GM12878 (cell line): ENCODE measurements around the gene DENND4C. TPM values are rescaled to one million over a fixed set of nuclear protein-coding genes. Genes with fewer than 3 reads are reported as not detected.

Source experiments
- ATAC-seq: fragments of 200-7000 bp; cut with Tn5 transposase; 3 replicates; pipeline ENCODE4 v1.9.1; 2020; ENCODE audit warnings: mild to moderate bottlenecking, moderate library complexity
- BruUV-seq: library from RNA; stranded (reverse); fragments of 400-500 nt; replicated peaks from 2 replicates; lab custom pipeline; 2021; lab: Mats Ljungman, UMichigan
- CTCF ChIA-PET: fragments of 300-600 bp; sonication (Branson Sonifier 250); formaldehyde crosslinking; extraction: SDS; loops from one replicate; lab custom pipeline; 2021; ENCODE audit warnings: inconsistent platforms; lab: Yijun Ruan, JAX
- POLR2A ChIA-PET: fragments of 350-600 bp; formaldehyde crosslinking; extraction: SDS; loops from one replicate; lab custom pipeline; 2021; ENCODE audit warnings: inconsistent platforms; lab: Charles Lee
- RAD21 ChIA-PET: fragments of 300-600 bp; sonication (Branson Sonifier 250); formaldehyde crosslinking; loops from one replicate; lab custom pipeline; 2023; ENCODE audit warnings: antibody characterized with exemption; ENCODE audit not compliant: unreplicated experiment; lab: Charles Lee
- SMC1A ChIA-PET: fragments of 300-600 bp; sonication (Branson Sonifier 250); formaldehyde crosslinking; loops from one replicate; lab custom pipeline; 2023; ENCODE audit not compliant: unreplicated experiment, uncharacterized antibody; lab: Charles Lee
- DNase-seq: peaks from one replicate; pipeline ENCODE4 v3.0.0-alpha.2; 2011; ENCODE audit warnings: low read depth, low spot score
- FAIRE-seq: peaks from 3 replicates; lab custom pipeline; 2011; peaks lifted over from hg19 to GRCh38; lab: Jason Lieb, UNC
- H2AFZ ChIP-seq: 2 replicates; pipeline ENCODE4 v1.6.0; 2011; ENCODE audit warnings: low read depth, low read length, control low read depth; ENCODE audit not compliant: control insufficient read depth
- H3K27ac ChIP-seq: 2 replicates; pipeline ENCODE4 v1.5.1; 2011; ENCODE audit warnings: control low read depth; ENCODE audit not compliant: control insufficient read depth, insufficient read depth
- H3K27me3 ChIP-seq, 2 experiments: replicated peaks in 1 of 2; 2 replicates each; pipeline versions ENCODE4 v1.6.0 to v1.6.1; 2011; ENCODE audit warnings: low read length in 1 of 2; ENCODE audit not compliant: control insufficient read depth in 2 of 2, insufficient read depth in 2 of 2
- H3K36me3 ChIP-seq, 2 experiments: 2 replicates each; pipeline ENCODE4 v1.5.1; 2011; ENCODE audit warnings: low read length in 1 of 2; ENCODE audit not compliant: control insufficient read depth in 2 of 2, insufficient read depth in 2 of 2
- H3K4me1 ChIP-seq: 2 replicates; pipeline ENCODE4 v1.6.1; 2011; ENCODE audit warnings: mild to moderate bottlenecking, low read length, moderate library complexity, mixed read lengths; ENCODE audit not compliant: control insufficient read depth, insufficient read depth
- H3K4me2 ChIP-seq: 2 replicates; pipeline ENCODE4 v1.6.0; 2011; ENCODE audit warnings: control low read depth; ENCODE audit not compliant: control insufficient read depth, insufficient read depth
- H3K4me3 ChIP-seq: fragments of 200-600 bp; sonication (generic); 2 replicates; pipeline ENCODE4 v1.5.1; 2016
- H3K79me2 ChIP-seq: 2 replicates; pipeline ENCODE4 v1.6.0; 2011; ENCODE audit warnings: low read length; ENCODE audit not compliant: control insufficient read depth, insufficient read depth
- H3K9ac ChIP-seq: 2 replicates; pipeline ENCODE4 v1.8.0; 2011; ENCODE audit warnings: low read length, control low read depth, mixed read lengths; ENCODE audit not compliant: control insufficient read depth, insufficient read depth
- H3K9me3 ChIP-seq: replicated peaks from 3 replicates; pipeline ENCODE4 v1.5.1; 2011; ENCODE audit warnings: mild to moderate bottlenecking, low read length; ENCODE audit not compliant: control insufficient read depth, insufficient read depth
- H4K20me1 ChIP-seq: 2 replicates; pipeline ENCODE4 v1.6.0; 2011; ENCODE audit not compliant: control insufficient read depth, insufficient read depth
- BMI1 ChIP-seq: fragments of 450-650 bp; IDR thresholded peaks from 2 replicates; pipeline ENCODE4 v1.6.1; 2016; ENCODE audit warnings: mild to moderate bottlenecking, moderate library complexity, borderline replicate concordance
- CHD4 ChIP-seq: fragments of 200-600 bp; sonication (generic); IDR thresholded peaks from 2 replicates; pipeline ENCODE4 v1.6.1; 2016; ENCODE audit warnings: mild to moderate bottlenecking
- KDM1A ChIP-seq: fragments of 200-600 bp; sonication (generic); IDR thresholded peaks from 2 replicates; pipeline ENCODE4 v1.6.1; 2016; ENCODE audit warnings: borderline replicate concordance
- LARP7 ChIP-seq: fragments of 450-650 bp; IDR thresholded peaks from 2 replicates; pipeline ENCODE4 v1.6.1; 2017; ENCODE audit warnings: mild to moderate bottlenecking
- MEF2A ChIP-seq: IDR thresholded peaks from 2 replicates; pipeline ENCODE4 v1.6.1; 2011; ENCODE audit warnings: low read depth, mild to moderate bottlenecking, low read length, moderate library complexity; ENCODE audit not compliant: insufficient read depth
- NFXL1 ChIP-seq: fragments of 450-650 bp; IDR thresholded peaks from 2 replicates; pipeline ENCODE4 v1.6.1; 2017; ENCODE audit warnings: antibody characterized with exemption, mild to moderate bottlenecking, borderline replicate concordance
- SIX5 ChIP-seq: IDR thresholded peaks from 2 replicates; pipeline ENCODE4 v1.6.1; 2011; ENCODE audit warnings: mild to moderate bottlenecking, low read depth, low read length, moderate library complexity; ENCODE audit not compliant: severe bottlenecking
- SRF ChIP-seq, 2 experiments: IDR thresholded peaks; 2 replicates each; pipeline ENCODE4 v1.6.1; 2011; ENCODE audit warnings: low read depth in 2 of 2, low read length in 2 of 2, mild to moderate bottlenecking in 1 of 2, moderate library complexity in 1 of 2
- STAT1 ChIP-seq: fragments of 450-650 bp; conservative IDR thresholded peaks from 2 replicates; pipeline ENCODE4 v1.6.1; 2014; ENCODE audit warnings: antibody characterized with exemption, mild to moderate bottlenecking
- SUPT20H ChIP-seq: IDR thresholded peaks from 2 replicates; pipeline ENCODE4 v1.6.1; 2011; ENCODE audit warnings: low read depth, mild to moderate bottlenecking, low read length, moderate library complexity, borderline replicate concordance; ENCODE audit not compliant: control insufficient read depth
- TBL1XR1 ChIP-seq: IDR thresholded peaks from 2 replicates; pipeline ENCODE4 v1.6.1; 2012; ENCODE audit warnings: low read depth, low read length, improper control_type of control experiment
- ZNF217 ChIP-seq: fragments of 450-650 bp; IDR thresholded peaks from 2 replicates; pipeline ENCODE4 v1.6.1; 2017; ENCODE audit warnings: antibody characterized with exemption, mild to moderate bottlenecking
- WGBS: methylation state at CpG from one replicate; pipeline ENCODE4 v1.1.6; 2016; ENCODE audit warnings: low lambda C conversion rate; ENCODE audit not compliant: insufficient replicate concordance, insufficient coverage; ENCODE audit errors: missing lambda C conversion rate; 5-methylcytosine and 5-hydroxymethylcytosine counted together
- in situ Hi-C: fragments of 300-500 bp; cut with MboI; formaldehyde crosslinking; loops from 9 replicates; pipeline ENCODE4 v1.14.3; 2018; ENCODE audit warnings: mixed read lengths
- intact Hi-C: fragments of 100-400 bp; cut with micrococcal nuclease; formaldehyde crosslinking; loops from one replicate; pipeline ENCODE4 v1.14.2; 2022; ENCODE audit not compliant: unreplicated experiment
- polyA plus RNA-seq, 11 experiments: library from polyadenylated mRNA; depleted of rRNA in 4 of 11; unstranded in 6 of 11; stranded (reverse) in 5 of 11; fragments of >200 nt; fragmentation: Nextera tagmentation in 4 of 11; fragmentation: Illumina TruSeq in 1 of 11; extraction: Ambion mirVana in 4 of 11; extraction: Trizol in 1 of 11; gene quantifications; 1 replicate in 1 of 11; 2 replicates in 10 of 11; pipeline versions ENCODE4 v1.2.1 to v1.2.3, GENCODE V29; 2011 to 2016; ENCODE audit warnings: inconsistent platforms in 2 of 11, missing spikeins in 2 of 11, low read depth in 1 of 11
- total RNA-seq, 4 experiments: library from RNA; depleted of rRNA in 3 of 4; stranded (reverse); fragments of >200 nt in 3 of 4; fragmentation: Illumina TruSeq in 1 of 4; extraction: Trizol in 1 of 4; gene quantifications; 2 replicates each; pipeline versions ENCODE4 v1.2.1 to v1.2.3, GENCODE V29; 2013 to 2021
- TF ChIP-seq, protein P1 (sequence below): fragments of 450-650 bp; IDR thresholded peaks from 2 replicates; pipeline ENCODE4 v1.6.1; 2016; ENCODE audit warnings: mild to moderate bottlenecking
- TF ChIP-seq, protein P2 (sequence below): fragments of 450-650 bp; IDR thresholded peaks from 2 replicates; pipeline ENCODE4 v1.6.1; 2018; ENCODE audit warnings: mild to moderate bottlenecking, low read depth, moderate library complexity; ENCODE audit not compliant: partially characterized antibody
- TF ChIP-seq, protein P3 (sequence below), 3 experiments: IDR thresholded peaks in 2 of 3; conservative IDR thresholded peaks in 1 of 3; 2 replicates each; pipeline ENCODE4 v1.5.1; 2011; ENCODE audit warnings: low read depth in 3 of 3, low read length in 3 of 3, mild to moderate bottlenecking in 3 of 3, control low read depth in 2 of 3, moderate library complexity in 2 of 3, inconsistent platforms in 1 of 3, mixed read lengths in 1 of 3; ENCODE audit not compliant: control insufficient read depth in 2 of 3, insufficient read depth in 1 of 3; ENCODE audit errors: extremely low read depth in 1 of 3
- TF ChIP-seq, protein P4 (sequence below): fragments of 450-650 bp; IDR thresholded peaks from 2 replicates; pipeline ENCODE4 v1.6.1; 2017; ENCODE audit warnings: low read depth, mild to moderate bottlenecking, moderate library complexity

Gene DENND4C
- total and polyA plus RNA-seq, 10 of the 15 experiments (the other 5 are each of a cell fraction or from before 2014, with no cell fraction given), result 8.2 to 49.3 (median 24.7) TPM

DNA sequence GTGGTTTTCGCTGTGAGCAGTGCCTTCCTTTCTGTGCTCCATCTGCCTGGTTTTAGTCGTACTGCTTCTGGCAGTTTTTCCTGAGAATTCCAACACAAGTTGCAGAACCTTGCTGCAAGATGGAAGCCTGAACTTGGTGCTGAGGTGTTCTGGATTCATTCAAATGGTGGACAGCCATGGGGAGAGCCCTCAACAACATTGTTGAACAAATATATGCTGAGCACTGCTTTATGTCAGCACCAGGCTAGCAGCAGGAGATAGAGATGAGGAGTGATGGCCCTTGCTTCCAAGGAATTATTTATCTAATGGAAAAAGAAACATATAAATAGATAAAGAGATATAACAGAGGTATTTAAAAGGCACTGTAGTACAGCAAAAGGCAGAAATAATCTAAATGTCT, 156.8 kb downstream of the DENND4C start:
- CTCF ChIA-PET, result no interaction called here
- intact Hi-C loops, result no loop called here
- WGBS, result 46% methylated on average over 2 of the region's 2 CpGs

More for the DNA sequence above, 156.8 kb downstream of the DENND4C start:
- no peaks in the 10 kb centered on the region for H3K4me1 ChIP-seq
- H3K27me3 ChIP-seq, result no peaks in the 10 kb centered on the region
- H4K20me1 ChIP-seq, result no peaks in the 10 kb centered on the region
- FAIRE-seq (no peak), ATAC-seq (no peak), DNase-seq (no peak)
- no TSS peak for BruUV-seq
- H3K36me3 ChIP-seq, result no peaks in the 10 kb centered on the region
- no peaks in the 10 kb centered on the region for H3K9me3 ChIP-seq
- H3K79me2 ChIP-seq, result no peaks in the 10 kb centered on the region
- H2AFZ ChIP-seq, result no peak overlapping the region
- H3K4me3 ChIP-seq, result no peak overlapping the region
- H3K9ac ChIP-seq, result no peak overlapping the region
- POLR2A ChIA-PET, result no interaction called here
- H3K4me2 ChIP-seq, result no peak overlapping the region
- SMC1A ChIA-PET, result no interaction called here
- H3K27ac ChIP-seq, result no peak overlapping the region
- in situ Hi-C loops, result no loop called here
- TF ChIP-seq CHD4 (no peak), MEF2A (no peak), SUPT20H (no peak), NFXL1 (no peak), KDM1A (no peak), ZNF217 (no peak), LARP7 (no peak), STAT1 (no peak), TBL1XR1 (no peak), SRF (IDR thresholded peaks at IDR 0.05; ENCODE audit: low read depth in 2 of 2, low read length in 2 of 2) (no peak), BMI1 (no peak), SIX5 (no peak)
- TF ChIP-seq, protein P1, sequence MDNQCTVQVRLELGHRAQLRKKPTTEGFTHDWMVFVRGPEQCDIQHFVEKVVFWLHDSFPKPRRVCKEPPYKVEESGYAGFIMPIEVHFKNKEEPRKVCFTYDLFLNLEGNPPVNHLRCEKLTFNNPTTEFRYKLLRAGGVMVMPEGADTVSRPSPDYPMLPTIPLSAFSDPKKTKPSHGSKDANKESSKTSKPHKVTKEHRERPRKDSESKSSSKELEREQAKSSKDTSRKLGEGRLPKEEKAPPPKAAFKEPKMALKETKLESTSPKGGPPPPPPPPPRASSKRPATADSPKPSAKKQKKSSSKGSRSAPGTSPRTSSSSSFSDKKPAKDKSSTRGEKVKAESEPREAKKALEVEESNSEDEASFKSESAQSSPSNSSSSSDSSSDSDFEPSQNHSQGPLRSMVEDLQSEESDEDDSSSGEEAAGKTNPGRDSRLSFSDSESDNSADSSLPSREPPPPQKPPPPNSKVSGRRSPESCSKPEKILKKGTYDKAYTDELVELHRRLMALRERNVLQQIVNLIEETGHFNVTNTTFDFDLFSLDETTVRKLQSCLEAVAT, result no peak
- TF ChIP-seq, protein P2, sequence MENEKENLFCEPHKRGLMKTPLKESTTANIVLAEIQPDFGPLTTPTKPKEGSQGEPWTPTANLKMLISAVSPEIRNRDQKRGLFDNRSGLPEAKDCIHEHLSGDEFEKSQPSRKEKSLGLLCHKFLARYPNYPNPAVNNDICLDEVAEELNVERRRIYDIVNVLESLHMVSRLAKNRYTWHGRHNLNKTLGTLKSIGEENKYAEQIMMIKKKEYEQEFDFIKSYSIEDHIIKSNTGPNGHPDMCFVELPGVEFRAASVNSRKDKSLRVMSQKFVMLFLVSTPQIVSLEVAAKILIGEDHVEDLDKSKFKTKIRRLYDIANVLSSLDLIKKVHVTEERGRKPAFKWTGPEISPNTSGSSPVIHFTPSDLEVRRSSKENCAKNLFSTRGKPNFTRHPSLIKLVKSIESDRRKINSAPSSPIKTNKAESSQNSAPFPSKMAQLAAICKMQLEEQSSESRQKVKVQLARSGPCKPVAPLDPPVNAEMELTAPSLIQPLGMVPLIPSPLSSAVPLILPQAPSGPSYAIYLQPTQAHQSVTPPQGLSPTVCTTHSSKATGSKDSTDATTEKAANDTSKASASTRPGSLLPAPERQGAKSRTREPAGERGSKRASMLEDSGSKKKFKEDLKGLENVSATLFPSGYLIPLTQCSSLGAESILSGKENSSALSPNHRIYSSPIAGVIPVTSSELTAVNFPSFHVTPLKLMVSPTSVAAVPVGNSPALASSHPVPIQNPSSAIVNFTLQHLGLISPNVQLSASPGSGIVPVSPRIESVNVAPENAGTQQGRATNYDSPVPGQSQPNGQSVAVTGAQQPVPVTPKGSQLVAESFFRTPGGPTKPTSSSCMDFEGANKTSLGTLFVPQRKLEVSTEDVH, result no peak
- TF ChIP-seq, protein P3, sequence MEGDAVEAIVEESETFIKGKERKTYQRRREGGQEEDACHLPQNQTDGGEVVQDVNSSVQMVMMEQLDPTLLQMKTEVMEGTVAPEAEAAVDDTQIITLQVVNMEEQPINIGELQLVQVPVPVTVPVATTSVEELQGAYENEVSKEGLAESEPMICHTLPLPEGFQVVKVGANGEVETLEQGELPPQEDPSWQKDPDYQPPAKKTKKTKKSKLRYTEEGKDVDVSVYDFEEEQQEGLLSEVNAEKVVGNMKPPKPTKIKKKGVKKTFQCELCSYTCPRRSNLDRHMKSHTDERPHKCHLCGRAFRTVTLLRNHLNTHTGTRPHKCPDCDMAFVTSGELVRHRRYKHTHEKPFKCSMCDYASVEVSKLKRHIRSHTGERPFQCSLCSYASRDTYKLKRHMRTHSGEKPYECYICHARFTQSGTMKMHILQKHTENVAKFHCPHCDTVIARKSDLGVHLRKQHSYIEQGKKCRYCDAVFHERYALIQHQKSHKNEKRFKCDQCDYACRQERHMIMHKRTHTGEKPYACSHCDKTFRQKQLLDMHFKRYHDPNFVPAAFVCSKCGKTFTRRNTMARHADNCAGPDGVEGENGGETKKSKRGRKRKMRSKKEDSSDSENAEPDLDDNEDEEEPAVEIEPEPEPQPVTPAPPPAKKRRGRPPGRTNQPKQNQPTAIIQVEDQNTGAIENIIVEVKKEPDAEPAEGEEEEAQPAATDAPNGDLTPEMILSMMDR (IDR thresholded peaks at IDR 0.05 in 2 of 3, conservative IDR thresholded peaks at IDR 0.05 in 1 of 3; ENCODE audit: control insufficient read depth in 2 of 3, extremely low read depth in 1 of 3, insufficient read depth in 1 of 3, low read depth in 3 of 3, low read length in 3 of 3), result no peak
- TF ChIP-seq, protein P4, sequence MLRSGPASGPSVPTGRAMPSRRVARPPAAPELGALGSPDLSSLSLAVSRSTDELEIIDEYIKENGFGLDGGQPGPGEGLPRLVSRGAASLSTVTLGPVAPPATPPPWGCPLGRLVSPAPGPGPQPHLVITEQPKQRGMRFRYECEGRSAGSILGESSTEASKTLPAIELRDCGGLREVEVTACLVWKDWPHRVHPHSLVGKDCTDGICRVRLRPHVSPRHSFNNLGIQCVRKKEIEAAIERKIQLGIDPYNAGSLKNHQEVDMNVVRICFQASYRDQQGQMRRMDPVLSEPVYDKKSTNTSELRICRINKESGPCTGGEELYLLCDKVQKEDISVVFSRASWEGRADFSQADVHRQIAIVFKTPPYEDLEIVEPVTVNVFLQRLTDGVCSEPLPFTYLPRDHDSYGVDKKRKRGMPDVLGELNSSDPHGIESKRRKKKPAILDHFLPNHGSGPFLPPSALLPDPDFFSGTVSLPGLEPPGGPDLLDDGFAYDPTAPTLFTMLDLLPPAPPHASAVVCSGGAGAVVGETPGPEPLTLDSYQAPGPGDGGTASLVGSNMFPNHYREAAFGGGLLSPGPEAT, result no peak
- RAD21 ChIA-PET, result no interaction called here
